ENCODE measurements around the gene FUT4.
"Not testable (repeated sequence)": the region's sequence is repeated elsewhere in the genome, so short reads cannot be mapped to it uniquely, and the experiment has no call there.

The FUT4 gene

GRCh38 chr11:94563176-94563847 lies 19.6 kb downstream of the FUT4 start:
- Histone ChIP-seq H3K9me3 (ENCODE audit: severe bottlenecking) (no peaks in the 10 kb centered on the region), H3K27ac (no peak overlapping the region), H3K27me3 (ENCODE audit: insufficient read depth, low read depth, severe bottlenecking) (no peaks in the 10 kb centered on the region), H3K36me3 (no peaks in the 10 kb centered on the region), H3K4me3 (ENCODE audit: low read depth, low read length) (no peak overlapping the region)
- TF ChIP-seq, protein P1, sequence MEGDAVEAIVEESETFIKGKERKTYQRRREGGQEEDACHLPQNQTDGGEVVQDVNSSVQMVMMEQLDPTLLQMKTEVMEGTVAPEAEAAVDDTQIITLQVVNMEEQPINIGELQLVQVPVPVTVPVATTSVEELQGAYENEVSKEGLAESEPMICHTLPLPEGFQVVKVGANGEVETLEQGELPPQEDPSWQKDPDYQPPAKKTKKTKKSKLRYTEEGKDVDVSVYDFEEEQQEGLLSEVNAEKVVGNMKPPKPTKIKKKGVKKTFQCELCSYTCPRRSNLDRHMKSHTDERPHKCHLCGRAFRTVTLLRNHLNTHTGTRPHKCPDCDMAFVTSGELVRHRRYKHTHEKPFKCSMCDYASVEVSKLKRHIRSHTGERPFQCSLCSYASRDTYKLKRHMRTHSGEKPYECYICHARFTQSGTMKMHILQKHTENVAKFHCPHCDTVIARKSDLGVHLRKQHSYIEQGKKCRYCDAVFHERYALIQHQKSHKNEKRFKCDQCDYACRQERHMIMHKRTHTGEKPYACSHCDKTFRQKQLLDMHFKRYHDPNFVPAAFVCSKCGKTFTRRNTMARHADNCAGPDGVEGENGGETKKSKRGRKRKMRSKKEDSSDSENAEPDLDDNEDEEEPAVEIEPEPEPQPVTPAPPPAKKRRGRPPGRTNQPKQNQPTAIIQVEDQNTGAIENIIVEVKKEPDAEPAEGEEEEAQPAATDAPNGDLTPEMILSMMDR (IDR thresholded peaks at IDR 0.05; ENCODE audit: low read depth, low read length): no peak
- DNase-seq: no peak

- H3K4me3 ChIP-seq (ENCODE audit: low read depth, low read length): no peak overlapping the region
- no peaks in the 10 kb centered on the region for H3K36me3 ChIP-seq
- TF ChIP-seq, protein P1 (IDR thresholded peaks at IDR 0.05; ENCODE audit: low read depth, low read length): no peak
- DNase-seq: no peak
- no peaks in the 10 kb centered on the region for H3K27me3 ChIP-seq (ENCODE audit: insufficient read depth, low read depth, severe bottlenecking)
- no peak overlapping the region for H3K27ac ChIP-seq
- no peaks in the 10 kb centered on the region for H3K9me3 ChIP-seq (ENCODE audit: severe bottlenecking)
Observed at GRCh38 chr11:94563848-94564467, 20.2 kb downstream of the FUT4 start.

DNA sequence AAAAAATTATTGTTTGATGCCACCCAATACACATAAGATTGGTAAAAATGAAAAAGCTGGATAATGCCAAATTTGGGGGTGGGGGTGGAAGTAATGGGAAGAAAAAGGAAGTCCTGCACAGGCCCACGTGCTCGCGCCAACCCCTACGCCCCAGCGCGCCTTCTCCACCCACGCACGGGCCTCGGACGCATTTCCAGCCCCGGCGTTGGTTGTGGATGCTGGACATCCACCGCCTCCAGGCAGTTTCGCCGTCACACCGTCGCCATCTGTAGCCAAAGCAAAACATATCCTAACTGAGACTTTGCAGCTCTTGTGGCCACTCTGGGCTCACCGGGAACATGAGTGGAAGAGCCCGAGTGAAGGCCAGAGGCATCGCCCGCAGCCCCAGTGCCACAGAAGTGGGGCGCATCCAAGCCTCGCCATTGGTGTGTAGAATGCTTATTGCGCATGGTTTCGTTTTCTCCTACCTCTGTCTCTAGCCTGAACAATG lies 23.5 kb downstream of the FUT4 start, which contains the start of gene PIWIL4:
PIWIL4 (plus strand) TSS at position 188 of the 490 bp plus-strand sequence; CDS start at position 339, 151 bp downstream.
- H3K27me3 ChIP-seq (ENCODE audit: insufficient read depth, low read depth, severe bottlenecking): no peaks in the 10 kb centered on the region
- TF ChIP-seq, protein P1 (IDR thresholded peaks at IDR 0.05; ENCODE audit: low read depth, low read length): no peak
- no peak within 1 kb of the TSS for H3K27ac ChIP-seq
- H3K4me3 ChIP-seq (ENCODE audit: low read depth, low read length): no peak within 1 kb of the TSS
- no peaks in the 10 kb centered on the region for H3K9me3 ChIP-seq (ENCODE audit: severe bottlenecking)
- DNase-seq: no peak
- no peaks in the 10 kb centered on the region for H3K36me3 ChIP-seq

- TF ChIP-seq, protein P1 (IDR thresholded peaks at IDR 0.05; ENCODE audit: low read depth, low read length): no peak
- no peaks in the 10 kb centered on the region for H3K27me3 ChIP-seq (ENCODE audit: insufficient read depth, low read depth, severe bottlenecking)
- H3K27ac ChIP-seq: no peak overlapping the region
- no peaks in the 10 kb centered on the region for H3K9me3 ChIP-seq (ENCODE audit: severe bottlenecking)
- no peaks in the 10 kb centered on the region for H3K36me3 ChIP-seq
- DNase-seq: no peak
- no peak overlapping the region for H3K4me3 ChIP-seq (ENCODE audit: low read depth, low read length)
Observed at GRCh38 chr11:94568200-94568599, 24.5 kb downstream of the FUT4 start.

DNA sequence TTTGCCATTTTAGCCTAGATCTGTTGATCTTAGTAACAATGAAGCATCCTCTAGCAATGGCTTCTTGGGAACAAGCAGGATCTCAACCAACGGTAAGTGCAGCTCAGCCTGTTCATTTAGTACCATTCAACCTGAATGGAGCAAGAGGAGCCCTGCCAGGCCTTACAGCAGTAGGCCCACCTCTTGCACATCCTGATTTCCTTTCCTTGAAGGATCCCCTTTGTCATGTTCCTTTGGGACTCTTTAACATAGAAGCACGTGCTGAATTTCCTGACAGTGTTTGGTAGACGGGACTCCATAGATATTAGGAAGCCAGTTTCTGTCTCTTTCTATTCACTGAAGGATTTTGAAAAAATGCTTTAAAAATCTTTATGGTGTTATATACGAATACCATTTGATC lies 25.0 kb downstream of the FUT4 start:
- Histone ChIP-seq H3K9me3 (ENCODE audit: severe bottlenecking) (no peaks in the 10 kb centered on the region), H3K27me3 (ENCODE audit: insufficient read depth, low read depth, severe bottlenecking) (no peaks in the 10 kb centered on the region)

DNA sequence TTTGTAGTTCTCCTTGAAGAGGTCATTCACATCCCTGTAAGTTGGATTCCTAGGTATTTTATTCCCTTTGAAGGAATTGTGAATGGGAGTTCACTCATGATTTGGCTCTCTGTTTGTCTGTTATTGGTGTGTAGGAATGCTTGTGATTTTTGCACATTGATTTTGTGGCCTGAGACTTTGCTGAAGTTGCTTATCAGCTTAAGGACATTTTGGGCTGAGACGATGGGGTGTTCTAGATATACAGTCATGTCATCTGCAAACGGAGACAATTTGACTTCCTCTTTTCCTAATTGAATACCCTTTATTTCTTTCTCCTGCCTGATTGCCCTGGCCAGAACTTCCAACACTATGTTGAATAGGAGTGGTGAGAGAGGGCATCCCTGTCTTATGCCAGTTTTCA lies 29.3 kb downstream of the FUT4 start:
- not testable (repeated sequence) for H3K9me3 ChIP-seq (ENCODE audit: severe bottlenecking); H3K27me3 ChIP-seq (ENCODE audit: insufficient read depth, low read depth, severe bottlenecking); DNase-seq; H3K36me3 ChIP-seq; H3K27ac ChIP-seq; H3K4me3 ChIP-seq (ENCODE audit: low read depth, low read length)

More for the DNA sequence above, 25.0 kb downstream of the FUT4 start:
- no peak overlapping the region for H3K27ac ChIP-seq
- TF ChIP-seq, protein P1 (IDR thresholded peaks at IDR 0.05; ENCODE audit: low read depth, low read length): no peak
- DNase-seq: no peak
- no peaks in the 10 kb centered on the region for H3K36me3 ChIP-seq
- H3K4me3 ChIP-seq (ENCODE audit: low read depth, low read length): no peak overlapping the region

All from WERI-Rb-1 (cell line).